Astrocyte (in vitro differentiated cells and primary cell): ENCODE results near the gene TLL2. TPM values are rescaled to one million over a fixed set of nuclear protein-coding genes. Genes with fewer than 3 reads are reported as not detected.

Experiments
- DNase-seq: peaks from one replicate; pipeline ENCODE4 v3.0.0-alpha.2; 2010; ENCODE audit warnings: low read depth
- FAIRE-seq: peaks from 2 replicates; lab custom pipeline; 2011; peaks lifted over from hg19 to GRCh38; lab: Jason Lieb, UNC
- H2AFZ ChIP-seq: 2 replicates; pipeline ENCODE4 v1.6.0; 2012; ENCODE audit warnings: low read depth, low read length, inconsistent platforms
- H3K27ac ChIP-seq: 2 replicates; pipeline ENCODE4 v1.5.1; 2011; ENCODE audit warnings: low read depth, low read length, inconsistent platforms
- H3K27me3 ChIP-seq: 2 replicates; pipeline ENCODE4 v1.6.0; 2011; ENCODE audit warnings: low read length, inconsistent platforms; ENCODE audit not compliant: insufficient read depth
- H3K36me3 ChIP-seq: 2 replicates; pipeline ENCODE4 v1.5.1; 2011; ENCODE audit warnings: low read length, inconsistent platforms; ENCODE audit not compliant: insufficient read depth
- H3K4me1 ChIP-seq: 2 replicates; pipeline ENCODE4 v1.5.1; 2011; ENCODE audit warnings: low read length, inconsistent platforms; ENCODE audit not compliant: insufficient read depth
- H3K4me2 ChIP-seq: 2 replicates; pipeline ENCODE4 v1.6.0; 2012; ENCODE audit warnings: low read length, inconsistent platforms
- H3K4me3 ChIP-seq: 2 replicates; pipeline ENCODE4 v1.5.1; 2011; ENCODE audit warnings: low read depth, mild to moderate bottlenecking, low read length, inconsistent platforms; ENCODE audit not compliant: insufficient read depth
- H3K79me2 ChIP-seq: 2 replicates; pipeline ENCODE4 v1.6.0; 2012; ENCODE audit warnings: mild to moderate bottlenecking, low read length, inconsistent platforms; ENCODE audit not compliant: insufficient read depth
- H3K9ac ChIP-seq: 2 replicates; pipeline ENCODE4 v1.6.0; 2012; ENCODE audit warnings: mild to moderate bottlenecking, low read length, inconsistent platforms
- H3K9me3 ChIP-seq: 2 replicates; pipeline ENCODE4 v1.5.1; 2012; ENCODE audit warnings: low read depth, mild to moderate bottlenecking, low read length, inconsistent platforms; ENCODE audit not compliant: insufficient read depth
- H4K20me1 ChIP-seq: 2 replicates; pipeline ENCODE4 v1.6.0; 2012; ENCODE audit warnings: low read length, inconsistent platforms; ENCODE audit not compliant: insufficient read depth
- H3K27ac Mint-ChIP-seq: one replicate; pipeline ENCODE4 v1.8.0; 2021; ENCODE audit warnings: mild to moderate bottlenecking, mixed read lengths; ENCODE audit not compliant: unreplicated experiment
- H3K27me3 Mint-ChIP-seq: one replicate; pipeline ENCODE4 v1.8.0; 2021; ENCODE audit warnings: low read depth, mixed read lengths; ENCODE audit not compliant: unreplicated experiment
- H3K36me3 Mint-ChIP-seq: one replicate; pipeline ENCODE4 v1.8.0; 2021; ENCODE audit warnings: low read depth, mixed read lengths; ENCODE audit not compliant: unreplicated experiment
- H3K4me1 Mint-ChIP-seq: one replicate; pipeline ENCODE4 v1.8.0; 2021; ENCODE audit warnings: low read depth, mixed read lengths; ENCODE audit not compliant: unreplicated experiment
- H3K4me3 Mint-ChIP-seq: one replicate; pipeline ENCODE4 v1.8.0; 2021; ENCODE audit warnings: mild to moderate bottlenecking, moderate library complexity, mixed read lengths; ENCODE audit not compliant: unreplicated experiment
- H3K9me3 Mint-ChIP-seq: one replicate; pipeline ENCODE4 v1.8.0; 2021; ENCODE audit warnings: mild to moderate bottlenecking, mixed read lengths; ENCODE audit not compliant: unreplicated experiment
- CTCF ChIP-seq: IDR thresholded peaks from 2 replicates; pipeline ENCODE4 v1.5.1; 2011; ENCODE audit warnings: low read depth, mild to moderate bottlenecking, inconsistent platforms, low read length, moderate library complexity; ENCODE audit not compliant: insufficient read depth
- EZH2 ChIP-seq: IDR thresholded peaks from 2 replicates; pipeline ENCODE4 v1.6.1; 2012; ENCODE audit warnings: mild to moderate bottlenecking, low read length, inconsistent platforms; ENCODE audit not compliant: insufficient read depth
- total RNA-seq: library from RNA; stranded (reverse); gene quantifications from 2 replicates; pipeline ENCODE4 v1.2.1, GENCODE V29; 2021

TLL2 gene
- total RNA-seq, 1 donor from 2014 or later, result 7.6 TPM

GRCh38 chr10:96407560-96408069 is 106.1 kb downstream of the TLL2 start:
- Mint-ChIP-seq H3K36me3 (peaks cover 6% of the 10 kb centered on the region), H3K4me3 (no peak overlapping the region), H3K27me3 (peaks cover 38% of the 10 kb centered on the region), H3K27ac (no peak overlapping the region), H3K4me1 (peaks cover 2% of the 10 kb centered on the region), H3K9me3 (peaks cover 7% of the 10 kb centered on the region)
- no peak for DNase-seq
- no peak overlapping the region for H2AFZ ChIP-seq
- H3K9me3 ChIP-seq, result no peaks in the 10 kb centered on the region
- no peaks in the 10 kb centered on the region for H3K36me3 ChIP-seq
- peaks cover 20% of the 10 kb centered on the region for H3K27me3 ChIP-seq
- H3K4me3 ChIP-seq, result no peak overlapping the region
- no peaks in the 10 kb centered on the region for H3K4me1 ChIP-seq
- FAIRE-seq, result no peak
- H3K4me2 ChIP-seq, result no peak overlapping the region
- no peak overlapping the region for H3K9ac ChIP-seq
- no peaks in the 10 kb centered on the region for H4K20me1 ChIP-seq
- TF ChIP-seq EZH2, result no peak
- TF ChIP-seq CTCF, result no peak
- no peak overlapping the region for H3K27ac ChIP-seq
- no peaks in the 10 kb centered on the region for H3K79me2 ChIP-seq

DNA sequence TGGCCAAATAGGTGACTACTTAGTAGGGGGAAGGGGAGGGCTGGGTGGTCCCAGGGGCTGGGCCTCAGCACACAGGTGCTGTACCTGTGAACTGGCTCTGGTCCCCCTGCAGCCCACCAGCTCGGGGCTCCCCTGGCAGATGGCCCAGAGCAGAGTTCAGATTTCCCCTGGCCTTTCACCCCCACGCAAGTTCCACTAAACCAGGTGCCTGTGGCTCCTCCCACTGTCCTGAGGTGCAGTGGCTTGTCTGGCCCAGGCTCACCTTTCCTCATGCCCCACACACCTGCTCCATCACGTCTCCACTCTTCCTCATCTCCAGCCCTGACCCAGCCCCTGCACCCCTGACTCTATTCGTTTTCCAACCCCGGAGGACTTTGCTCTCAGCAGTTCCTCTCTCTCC is 107.6 kb downstream of the TLL2 start:
- TF ChIP-seq EZH2 (no peak), CTCF (no peak)
- H3K4me3 ChIP-seq, result no peak overlapping the region
- H3K27ac Mint-ChIP-seq, result no peak overlapping the region
- H3K36me3 ChIP-seq, result no peaks in the 10 kb centered on the region
- no peaks in the 10 kb centered on the region for H3K4me1 Mint-ChIP-seq
- H3K36me3 Mint-ChIP-seq, result peaks cover 6% of the 10 kb centered on the region
- no peak overlapping the region for H3K27ac ChIP-seq
- H3K9ac ChIP-seq, result no peak overlapping the region
- H3K27me3 Mint-ChIP-seq, result peaks cover 45% of the 10 kb centered on the region
- H3K9me3 Mint-ChIP-seq, result peaks cover 4% of the 10 kb centered on the region
- no peak for DNase-seq
- H3K79me2 ChIP-seq, result no peaks in the 10 kb centered on the region
- no peak for FAIRE-seq
- H2AFZ ChIP-seq, result no peak overlapping the region
- no peak overlapping the region for H3K4me3 Mint-ChIP-seq
- H3K4me1 ChIP-seq, result no peaks in the 10 kb centered on the region
- H3K4me2 ChIP-seq, result no peak overlapping the region
- no peaks in the 10 kb centered on the region for H4K20me1 ChIP-seq
- H3K27me3 ChIP-seq, result peaks cover 29% of the 10 kb centered on the region
- no peaks in the 10 kb centered on the region for H3K9me3 ChIP-seq

GRCh38 chr10:96402417-96403305 is 111.1 kb downstream of the TLL2 start:
- peaks cover 50% of the 10 kb centered on the region for H3K27me3 Mint-ChIP-seq
- H3K9me3 Mint-ChIP-seq, result peaks cover 4% of the 10 kb centered on the region
- no peak overlapping the region for H3K27ac Mint-ChIP-seq
- H3K4me3 Mint-ChIP-seq, result no peak overlapping the region
- peaks cover 49% of the 10 kb centered on the region for H3K27me3 ChIP-seq
- no peak for DNase-seq
- H3K9me3 ChIP-seq, result no peaks in the 10 kb centered on the region
- H3K4me2 ChIP-seq, result no peak overlapping the region
- no peaks in the 10 kb centered on the region for H4K20me1 ChIP-seq
- H3K4me3 ChIP-seq, result no peak overlapping the region
- FAIRE-seq, result no peak
- peaks cover 6% of the 10 kb centered on the region for H3K36me3 Mint-ChIP-seq
- no peaks in the 10 kb centered on the region for H3K4me1 ChIP-seq
- TF ChIP-seq CTCF, result no peak
- no peak for TF ChIP-seq EZH2
- no peaks in the 10 kb centered on the region for H3K36me3 ChIP-seq
- no peaks in the 10 kb centered on the region for H3K4me1 Mint-ChIP-seq
- H3K9ac ChIP-seq, result no peak overlapping the region
- no peak overlapping the region for H2AFZ ChIP-seq
- no peak overlapping the region for H3K27ac ChIP-seq
- H3K79me2 ChIP-seq, result no peaks in the 10 kb centered on the region
